COLO668 (cell line): ENCODE results near the gene GEMIN8.

Experiments
- DNase-seq: peaks from one replicate; lab custom pipeline; 2025; ENCODE audit not compliant: unreplicated experiment; lab: John Stamatoyannopoulos, UW

Gene GEMIN8

DNA sequence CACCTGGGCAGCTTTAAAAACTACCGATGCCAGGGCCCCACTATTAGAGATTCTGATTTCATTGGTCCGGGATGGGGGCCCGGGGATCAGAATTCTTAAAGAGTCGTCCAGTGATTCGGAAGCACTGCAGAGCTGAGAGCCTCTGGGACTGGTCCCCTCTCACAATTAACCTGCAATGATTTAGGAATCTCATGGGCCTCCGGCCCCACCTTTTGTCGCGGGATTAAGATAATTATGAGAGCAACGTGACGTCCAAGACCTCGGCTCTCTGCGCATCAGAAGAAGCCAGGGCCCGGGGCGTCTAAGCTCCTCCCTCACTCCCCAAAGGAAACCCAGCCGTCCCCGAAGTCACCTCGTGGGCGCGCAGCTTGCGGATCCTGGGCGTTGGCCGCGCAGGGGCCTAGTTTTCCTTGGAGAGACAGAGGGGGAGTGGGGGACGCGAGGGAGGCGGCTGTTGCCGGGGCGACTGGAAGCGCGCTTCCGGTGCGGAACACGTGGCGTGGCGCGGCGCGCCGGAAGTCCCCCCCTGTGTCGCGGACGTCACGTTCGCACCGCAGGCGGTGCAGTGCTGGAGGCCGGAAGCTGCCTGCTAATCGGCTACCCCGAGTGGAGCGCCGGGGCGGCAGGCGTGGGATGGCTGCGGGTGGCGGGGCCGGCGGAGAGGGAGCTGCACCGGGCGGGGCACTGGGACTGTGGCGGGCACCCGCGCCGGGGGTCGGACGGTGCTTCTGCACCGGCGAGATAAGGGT, at the start of gene GEMIN8:
Gene GEMIN8, minus strand, starts transcription at position 468 of the 749 bp plus-strand sequence. CDS start 8,414 bp downstream, outside the sequence.
- peak; percentile 92 for DNase-seq

- DNase-seq, result no peak
These were observed 46.9 kb upstream of the GEMIN8 start for GRCh38 chrX:14076639-14077038.

GRCh38 chrX:14073556-14073955, 43.9 kb upstream of the GEMIN8 start:
- no peak for DNase-seq

- DNase-seq, result no peak
These were observed 43.4 kb upstream of the GEMIN8 start for GRCh38 chrX:14073071-14073470.

GRCh38 chrX:14065800-14066199, 36.1 kb upstream of the GEMIN8 start:
- no peak for DNase-seq

DNA sequence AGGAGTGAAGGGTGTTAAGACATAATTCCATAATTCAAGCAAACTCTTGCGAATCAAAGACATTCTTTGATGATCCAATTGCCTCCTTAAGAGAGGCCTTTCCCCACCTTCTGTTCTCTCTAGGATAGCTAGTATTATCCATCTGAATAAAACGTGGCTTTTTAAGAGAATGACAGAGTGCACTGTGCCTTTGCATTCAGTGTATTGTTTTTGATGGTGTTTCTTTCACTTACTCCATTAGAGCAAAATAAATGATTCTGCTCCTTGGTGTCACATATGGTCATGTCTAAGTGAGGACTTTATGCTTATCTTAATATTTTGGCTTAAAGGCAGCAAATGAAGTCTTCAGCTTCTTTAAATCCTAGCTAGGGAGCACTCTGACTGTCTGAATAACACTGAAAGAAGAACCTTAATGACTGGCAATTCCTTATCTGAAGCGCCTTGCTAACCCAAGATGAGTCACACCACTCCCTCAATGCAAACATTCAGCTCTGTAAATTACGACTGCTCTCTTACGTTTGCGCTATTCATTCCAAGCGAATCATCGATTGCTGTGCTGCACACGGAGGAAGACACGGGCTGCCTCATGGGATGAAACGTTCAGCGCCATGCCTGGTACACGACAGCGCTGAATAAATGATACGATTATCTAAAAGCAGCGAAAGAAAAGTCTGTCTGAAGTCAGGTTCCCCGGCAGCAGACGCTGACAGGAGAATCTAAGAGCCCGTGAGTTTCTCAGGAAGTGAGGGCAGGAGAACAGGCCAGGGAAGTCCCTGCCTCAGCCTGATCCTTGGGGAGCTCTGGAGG, 35.1 kb upstream of the GEMIN8 start:
- DNase-seq, result peak; percentile 0

- no peak for DNase-seq
These were observed 32.8 kb upstream of the GEMIN8 start for GRCh38 chrX:14062524-14062923.

DNA sequence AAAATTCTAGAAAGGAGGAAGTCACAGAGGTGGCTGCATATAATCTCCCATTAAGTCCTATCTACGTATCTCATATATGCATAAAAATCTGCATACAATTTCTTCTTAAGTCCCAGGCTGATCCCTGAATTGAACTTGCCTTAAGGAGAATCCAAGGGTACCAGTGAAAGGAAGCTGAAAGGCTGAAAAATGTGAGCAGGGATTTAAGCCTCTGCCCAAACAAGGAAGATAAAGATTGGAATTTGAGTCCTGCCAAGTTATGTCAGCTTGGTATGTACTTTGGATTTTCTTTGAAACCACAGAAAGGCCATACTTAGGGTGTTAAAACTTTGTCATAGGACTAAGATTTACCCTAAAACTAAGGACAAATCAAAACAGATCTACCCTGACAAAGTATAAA, 26.5 kb upstream of the GEMIN8 start:
- DNase-seq, result no peak

GRCh38 chrX:14051416-14051815, 21.7 kb upstream of the GEMIN8 start:
- no peak for DNase-seq

- DNase-seq, result no peak
These were observed 21.0 kb upstream of the GEMIN8 start for GRCh38 chrX:14050709-14051108.

- no peak for DNase-seq
These were observed 13.5 kb upstream of the GEMIN8 start for GRCh38 chrX:14043209-14043608.

- DNase-seq, result peak; percentile 30
These were observed 9.7 kb upstream of the GEMIN8 start for GRCh38 chrX:14039344-14039743.

- no peak for DNase-seq
These were observed 8.8 kb upstream of the GEMIN8 start for GRCh38 chrX:14038375-14039085.

DNA sequence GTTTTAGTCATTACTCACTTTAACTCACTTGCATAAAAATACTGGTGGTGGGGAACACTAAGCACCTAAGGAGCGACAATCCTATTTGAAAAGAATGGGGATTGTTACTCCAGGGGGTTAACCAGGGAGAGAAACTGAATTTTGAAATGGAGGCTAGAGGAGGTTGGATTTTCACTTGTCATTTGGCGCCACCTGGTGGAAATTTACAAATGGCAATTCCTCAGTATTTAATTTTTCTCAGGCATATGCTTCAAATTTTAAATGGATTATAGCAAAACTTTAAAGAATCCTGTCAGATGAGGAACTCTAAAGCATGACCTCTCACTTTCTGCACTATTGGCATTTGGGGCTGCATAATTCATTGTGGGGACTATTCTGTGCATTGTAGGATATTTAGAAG, 2.7 kb upstream of the GEMIN8 start:
- DNase-seq, result peak; percentile 34

- no peak for DNase-seq
These were observed 460 bp upstream of the GEMIN8 start for GRCh38 chrX:14030174-14030530.

DNA sequence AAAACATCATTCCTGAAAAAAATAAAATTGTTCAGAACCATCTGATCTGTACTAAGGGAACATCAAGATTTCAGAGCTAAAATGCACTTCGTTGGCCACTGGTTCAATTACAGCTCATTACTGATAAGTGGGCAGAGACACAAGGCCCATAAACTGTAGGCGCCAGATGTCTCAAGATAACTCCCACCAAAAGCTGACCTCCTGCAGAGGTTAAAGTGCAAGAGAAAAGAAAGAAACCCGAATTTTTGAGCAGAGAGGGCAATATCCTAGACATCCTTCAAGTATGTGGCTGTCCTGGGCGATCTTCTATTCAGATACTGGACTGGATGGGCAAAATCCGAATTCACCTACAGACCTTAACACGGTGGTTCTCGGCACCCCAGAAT, 660 bp downstream of the GEMIN8 start:
- DNase-seq, result no peak

GRCh38 chrX:14028473-14028872, 1.2 kb downstream of the GEMIN8 start:
- no peak for DNase-seq

DNA sequence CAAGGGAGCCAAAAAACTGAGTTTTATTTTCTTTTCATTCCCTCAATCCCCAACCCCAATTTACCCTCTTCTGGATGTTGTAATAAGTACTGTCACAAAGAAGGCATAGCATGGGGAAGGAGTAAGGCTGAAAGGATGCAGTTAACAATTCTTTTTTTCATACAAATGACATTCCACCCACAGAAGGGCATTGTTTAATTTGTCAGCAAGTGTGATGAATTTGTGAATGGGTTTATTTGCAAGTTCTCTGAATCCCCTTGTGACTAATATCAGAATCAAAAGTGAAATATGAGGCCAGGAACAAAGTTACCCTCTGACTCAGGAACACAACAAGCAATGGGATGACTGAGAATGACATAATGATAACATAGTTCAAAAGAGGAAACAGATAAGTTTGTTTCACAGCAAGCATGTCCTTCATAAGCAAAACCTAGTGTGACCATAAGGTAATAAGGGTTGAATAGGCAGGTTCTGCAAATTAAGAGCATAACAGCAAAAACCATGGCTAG, 2.1 kb downstream of the GEMIN8 start:
- DNase-seq, result no peak

- no peak for DNase-seq
These were observed 2.7 kb downstream of the GEMIN8 start for GRCh38 chrX:14027036-14027435.

- no peak for DNase-seq
These were observed 3.6 kb downstream of the GEMIN8 start for GRCh38 chrX:14026121-14026520.

- DNase-seq, result no peak
These were observed 7.7 kb downstream of the GEMIN8 start for GRCh38 chrX:14022019-14022418.

DNA sequence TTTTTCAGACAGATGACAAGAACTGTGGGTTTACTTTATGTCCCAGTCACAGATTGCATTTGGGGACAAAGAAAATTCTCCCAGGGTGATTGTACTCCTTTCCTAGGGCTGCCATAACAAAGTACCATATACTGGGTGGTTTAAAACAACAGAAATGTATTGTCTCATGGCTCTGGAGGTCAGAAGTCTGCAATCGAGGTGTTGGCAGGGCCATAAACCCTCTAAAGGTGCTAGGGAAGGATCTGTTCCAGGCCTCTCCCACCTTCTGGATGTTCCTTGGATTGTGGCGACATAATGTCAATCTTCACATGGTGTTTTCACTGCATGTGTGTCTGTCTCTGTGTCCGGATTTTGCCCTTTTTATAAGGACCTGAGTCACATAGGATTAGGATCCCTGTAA, 12.3 kb downstream of the GEMIN8 start:
- no peak for DNase-seq
